Small intestine (tissue), 7 donors: ENCODE measurements around the gene SF3B5. TPM values are rescaled to one million over a fixed set of nuclear protein-coding genes. Genes with fewer than 3 reads are reported as not detected.

Experiments used
- DNase-seq, 2 donors: peaks; one replicate each; pipeline versions ENCODE4 v3.0.0 to v3.0.0-alpha.2; 2013
- FAIRE-seq: peaks from 2 replicates; lab custom pipeline; 2012; peaks lifted over from hg19 to GRCh38; lab: Jason Lieb, UNC
- H3K27ac ChIP-seq, 3 donors: one replicate each; pipeline ENCODE4 v1.5.1; 2013; ENCODE audit warnings: low read length in 2 of 3, mild to moderate bottlenecking in 2 of 3, control low read depth in 1 of 3, inconsistent platforms in 1 of 3, low read depth in 1 of 3, moderate library complexity in 1 of 3
- H3K27me3 ChIP-seq, 3 donors: one replicate each; pipeline ENCODE4 v1.6.1; 2013; ENCODE audit warnings: low read length in 3 of 3, inconsistent platforms in 1 of 3; ENCODE audit not compliant: control insufficient read depth in 3 of 3, insufficient read depth in 3 of 3
- H3K36me3 ChIP-seq, 3 donors: one replicate each; pipeline ENCODE4 v1.6.1; 2013; ENCODE audit warnings: low read length in 3 of 3, inconsistent platforms in 1 of 3, low read depth in 1 of 3, mild to moderate bottlenecking in 1 of 3, moderate library complexity in 1 of 3; ENCODE audit not compliant: control insufficient read depth in 3 of 3, insufficient read depth in 2 of 3
- H3K4me1 ChIP-seq, 3 donors: one replicate each; pipeline ENCODE4 v1.6.1; 2013; ENCODE audit warnings: low read length in 2 of 3, inconsistent platforms in 1 of 3, low read depth in 1 of 3, mild to moderate bottlenecking in 1 of 3, moderate library complexity in 1 of 3; ENCODE audit not compliant: control insufficient read depth in 3 of 3, insufficient read depth in 2 of 3
- H3K4me3 ChIP-seq, 3 donors: one replicate each; pipeline ENCODE4 v1.5.1; 2013; ENCODE audit warnings: low read length in 3 of 3, control low read depth in 1 of 3, inconsistent platforms in 1 of 3, low read depth in 1 of 3, mild to moderate bottlenecking in 1 of 3, moderate library complexity in 1 of 3
- H3K9me3 ChIP-seq, 2 donors: one replicate each; pipeline ENCODE4 v1.6.1; 2013; ENCODE audit warnings: low read depth in 1 of 2, low read length in 1 of 2; ENCODE audit not compliant: control insufficient read depth in 2 of 2, insufficient read depth in 1 of 2
- WGBS, 3 donors: extraction: QIAGEN DNeasy Blood & Tissue Kit; methylation state at CpG; one replicate each; pipeline ENCODE4 v1.1.7; 2013; 5-methylcytosine and 5-hydroxymethylcytosine counted together
- polyA plus RNA-seq, 4 donors: library from polyadenylated mRNA; stranded (reverse) in 3 of 4; unstranded in 1 of 4; fragments of 200-250 nt in 3 of 4; fragments of 120-200 nt in 1 of 4; gene quantifications; one replicate each; pipeline versions ENCODE4 v1.2.1 to v1.2.3, GENCODE V29; 2013
- donor health status: healthy with polysubstance abuse.
- donor health status: control.
- donor health status: control.
- donor health status: Bipolar disorder and iron deficiency.
- donor health status: healthy.

SF3B5 gene
- polyA plus RNA-seq, 4 donors: 135 to 363 (median 246) TPM

- FAIRE-seq (no peak), DNase-seq (no peak)
- WGBS, 3 donors: 75 to 87% (median 77%) methylated on average over 4 of the region's 4 CpGs
- H3K27me3 ChIP-seq: peaks cover 0 to 4% (median 0%) of the 10 kb centered on the region in 3 donors
- H3K27ac ChIP-seq: no peak overlapping the region
- H3K36me3 ChIP-seq: no peaks in the 10 kb centered on the region
- H3K4me3 ChIP-seq: no peak overlapping the region
- H3K9me3 ChIP-seq: no peaks in the 10 kb centered on the region
- H3K4me1 ChIP-seq: no peaks in the 10 kb centered on the region
Observed at GRCh38 chr6:144103026-144103563, 7.7 kb upstream of the SF3B5 start.

- Histone ChIP-seq H3K27me3 (peaks cover 0 to 4% (median 0%) of the 10 kb centered on the region in 3 donors), H3K4me1 (peaks cover 2 to 5% (median 3%) of the 10 kb centered on the region in 3 donors), H3K36me3 (no peaks in the 10 kb centered on the region), H3K9me3 (no peaks in the 10 kb centered on the region), H3K4me3 (no peak overlapping the region), H3K27ac (no peak overlapping the region)
- WGBS, 3 donors: 88 to 89% (median 89%) methylated on average over 3 of the region's 3 CpGs
- DNase-seq (no peak), FAIRE-seq (no peak)
Observed at GRCh38 chr6:144098993-144099392, 3.6 kb upstream of the SF3B5 start.

- WGBS, 3 donors: 0 to 1% (median 1%) methylated on average over 19 of the region's 19 CpGs
- Histone ChIP-seq H3K4me1 (peaks cover 3 to 10% (median 9%) of the 10 kb centered on the region in 3 donors), H3K4me3 (peak overlapping the region; percentile 65 to 81 (median 69)), H3K9me3 (no peaks in the 10 kb centered on the region), H3K36me3 (peaks cover 0 to 5% (median 0%) of the 10 kb centered on the region in 3 donors), H3K27ac (peak overlapping the region; percentile 87 to 95 (median 91)), H3K27me3 (peaks cover 0 to 4% (median 0%) of the 10 kb centered on the region in 3 donors)
- FAIRE-seq (no peak), DNase-seq (peak in 1 of 2 donors; percentile 13)
Observed at GRCh38 chr6:144094731-144095133, 641 bp downstream of the SF3B5 start.

- Histone ChIP-seq H3K4me3 (peak overlapping the region in 1 of 3 donors; percentile 81), H3K4me1 (peaks cover 3 to 10% (median 9%) of the 10 kb centered on the region in 3 donors), H3K27me3 (no peaks in the 10 kb centered on the region), H3K27ac (no peak overlapping the region), H3K36me3 (peaks cover 0 to 5% (median 0%) of the 10 kb centered on the region in 3 donors), H3K9me3 (no peaks in the 10 kb centered on the region)
- DNase-seq (no peak), FAIRE-seq (no peak)
- 89 to 97% (median 92%) methylated on average over 7 of the region's 7 CpGs for WGBS, 3 donors
Observed at GRCh38 chr6:144093658-144094057, 1.7 kb downstream of the SF3B5 start.

- FAIRE-seq (no peak), DNase-seq (no peak)
- Histone ChIP-seq H3K36me3 (peaks cover 0 to 5% (median 0%) of the 10 kb centered on the region in 3 donors), H3K27ac (no peak overlapping the region), H3K9me3 (no peaks in the 10 kb centered on the region), H3K4me3 (no peak overlapping the region), H3K4me1 (peaks cover 3 to 10% (median 9%) of the 10 kb centered on the region in 3 donors), H3K27me3 (no peaks in the 10 kb centered on the region)
- 85 to 93% (median 87%) methylated on average over 2 of the region's 2 CpGs for WGBS, 3 donors
Observed at GRCh38 chr6:144093236-144093635, 2.1 kb downstream of the SF3B5 start.

- peaks cover 0 to 11% (median 0%) of the 10 kb centered on the region in 3 donors for H3K36me3 ChIP-seq
- H3K4me3 ChIP-seq: no peak overlapping the region
- H3K4me1 ChIP-seq: peaks cover 3 to 10% (median 9%) of the 10 kb centered on the region in 3 donors
- H3K9me3 ChIP-seq: no peaks in the 10 kb centered on the region
- DNase-seq: no peak
- FAIRE-seq: no peak
- H3K27me3 ChIP-seq: no peaks in the 10 kb centered on the region
- 66 to 73% (median 73%) methylated on average over 4 of the region's 4 CpGs for WGBS, 3 donors
- H3K27ac ChIP-seq: no peak overlapping the region
Observed at GRCh38 chr6:144090384-144090783, 5.0 kb downstream of the SF3B5 start.

- H3K36me3 ChIP-seq: peaks cover 0 to 6% (median 0%) of the 10 kb centered on the region in 3 donors
- H3K4me1 ChIP-seq: no peaks in the 10 kb centered on the region
- DNase-seq (no peak), FAIRE-seq (no peak)
- H3K9me3 ChIP-seq: no peaks in the 10 kb centered on the region
- WGBS, 3 donors: 76 to 88% (median 84%) methylated on average over 13 of the region's 13 CpGs
- no peak overlapping the region for H3K27ac ChIP-seq
- no peak overlapping the region for H3K4me3 ChIP-seq
- no peaks in the 10 kb centered on the region for H3K27me3 ChIP-seq
Observed at GRCh38 chr6:144087789-144088426, 7.5 kb downstream of the SF3B5 start.

GRCh38 chr6:144086959-144087358, 8.4 kb downstream of the SF3B5 start:
- no peaks in the 10 kb centered on the region for H3K27me3 ChIP-seq
- no peaks in the 10 kb centered on the region for H3K9me3 ChIP-seq
- peaks cover 0 to 6% (median 0%) of the 10 kb centered on the region in 3 donors for H3K36me3 ChIP-seq
- no peak overlapping the region for H3K4me3 ChIP-seq
- WGBS, 3 donors: 94 to 96% (median 95%) methylated on average over 3 of the region's 3 CpGs
- H3K4me1 ChIP-seq: no peaks in the 10 kb centered on the region
- DNase-seq (no peak), FAIRE-seq (no peak)
- H3K27ac ChIP-seq: no peak overlapping the region
